ENCODE results near the gene COX19. TPM values are rescaled to one million over a fixed set of nuclear protein-coding genes. Genes with fewer than 3 reads are reported as not detected.

COX19 gene
- total and polyA plus RNA-seq, 4 donors, result 5.6 to 17.0 (median 8.0) TPM

GRCh38 chr7:992709-993607, 17.6 kb upstream of the COX19 start:
- TF ChIP-seq CTCF (IDR thresholded peaks at IDR 0.05; ENCODE audit: control extremely low read depth, extremely low read depth), result peak; percentile 100
- Histone ChIP-seq H3K4me3 (no peak overlapping the region), H3K9me3 (ENCODE audit: control insufficient read depth in 4 of 4, insufficient read depth in 3 of 4, low read length in 3 of 4) (no peaks in the 10 kb centered on the region), H3K4me1 (ENCODE audit: control insufficient read depth in 5 of 5, insufficient read depth in 5 of 5, low read length in 5 of 5) (peaks cover 0 to 19% (median 2%) of the 10 kb centered on the region in 5 donors), H3K27ac (ENCODE audit: low read depth in 1 of 2, low read length in 1 of 2) (no peak overlapping the region), H3K36me3 (ENCODE audit: control insufficient read depth in 4 of 4, insufficient read depth in 4 of 4, low read length in 4 of 4) (peaks cover 0 to 22% (median 5%) of the 10 kb centered on the region in 4 donors), H3K9ac (ENCODE audit: insufficient read depth in 1 of 2, low read length in 2 of 2) (no peak overlapping the region), H3K27me3 (ENCODE audit: control insufficient read depth in 3 of 3, insufficient read depth in 3 of 3, low read length in 2 of 3) (no peaks in the 10 kb centered on the region)
- ATAC-seq (ENCODE audit: insufficient read depth, low FRiP score), result peak; percentile 94
- peak; percentile 97 to 99 (median 98) for DNase-seq
- 23 to 24% methylated on average over 34 of the region's 34 CpGs for WGBS, 2 donors

- WGBS, 2 donors, result 79 to 83% methylated on average over 34 of the region's 34 CpGs
- Histone ChIP-seq H3K27ac (ENCODE audit: low read depth in 1 of 2, low read length in 1 of 2) (no peak overlapping the region), H3K36me3 (ENCODE audit: control insufficient read depth in 4 of 4, insufficient read depth in 4 of 4, low read length in 4 of 4) (peaks cover 0 to 14% (median 3%) of the 10 kb centered on the region in 4 donors), H3K27me3 (ENCODE audit: control insufficient read depth in 3 of 3, insufficient read depth in 3 of 3, low read length in 2 of 3) (no peaks in the 10 kb centered on the region), H3K4me3 (no peak overlapping the region), H3K9me3 (ENCODE audit: control insufficient read depth in 4 of 4, insufficient read depth in 3 of 4, low read length in 3 of 4) (no peaks in the 10 kb centered on the region), H3K4me1 (ENCODE audit: control insufficient read depth in 5 of 5, insufficient read depth in 5 of 5, low read length in 5 of 5) (peaks cover 0 to 20% (median 2%) of the 10 kb centered on the region in 5 donors), H3K9ac (ENCODE audit: insufficient read depth in 1 of 2, low read length in 2 of 2) (no peak overlapping the region)
- TF ChIP-seq CTCF (IDR thresholded peaks at IDR 0.05; ENCODE audit: control extremely low read depth, extremely low read depth), result no peak
- no peak for DNase-seq
- ATAC-seq (ENCODE audit: insufficient read depth, low FRiP score), result no peak
These were observed 16.6 kb upstream of the COX19 start for GRCh38 chr7:991729-992656.

GRCh38 chr7:990933-991728, 15.8 kb upstream of the COX19 start:
- no peaks in the 10 kb centered on the region for H3K9me3 ChIP-seq (ENCODE audit: control insufficient read depth in 4 of 4, insufficient read depth in 3 of 4, low read length in 3 of 4)
- H3K4me3 ChIP-seq, result no peak overlapping the region
- ATAC-seq (ENCODE audit: insufficient read depth, low FRiP score), result no peak
- peaks cover 0 to 23% (median 2%) of the 10 kb centered on the region in 5 donors for H3K4me1 ChIP-seq (ENCODE audit: control insufficient read depth in 5 of 5, insufficient read depth in 5 of 5, low read length in 5 of 5)
- no peaks in the 10 kb centered on the region for H3K27me3 ChIP-seq (ENCODE audit: control insufficient read depth in 3 of 3, insufficient read depth in 3 of 3, low read length in 2 of 3)
- no peak overlapping the region for H3K27ac ChIP-seq (ENCODE audit: low read depth in 1 of 2, low read length in 1 of 2)
- DNase-seq, result no peak
- H3K36me3 ChIP-seq (ENCODE audit: control insufficient read depth in 4 of 4, insufficient read depth in 4 of 4, low read length in 4 of 4), result peaks cover 0 to 8% (median 0%) of the 10 kb centered on the region in 4 donors
- no peak overlapping the region for H3K9ac ChIP-seq (ENCODE audit: insufficient read depth in 1 of 2, low read length in 2 of 2)
- WGBS, 2 donors, result 59 to 76% methylated on average over 34 to 35 of the region's 35 CpGs
- TF ChIP-seq CTCF (IDR thresholded peaks at IDR 0.05; ENCODE audit: control extremely low read depth, extremely low read depth), result no peak

All from lung (tissue), 12 donors.